Measurements from ENCODE around the gene NEDD8.

Gene NEDD8

GRCh38 chr14:24179961-24180796 is 52.0 kb downstream of the NEDD8 start:
- DNase-seq (ENCODE audit: low spot score) = peak; percentile 82

DNA sequence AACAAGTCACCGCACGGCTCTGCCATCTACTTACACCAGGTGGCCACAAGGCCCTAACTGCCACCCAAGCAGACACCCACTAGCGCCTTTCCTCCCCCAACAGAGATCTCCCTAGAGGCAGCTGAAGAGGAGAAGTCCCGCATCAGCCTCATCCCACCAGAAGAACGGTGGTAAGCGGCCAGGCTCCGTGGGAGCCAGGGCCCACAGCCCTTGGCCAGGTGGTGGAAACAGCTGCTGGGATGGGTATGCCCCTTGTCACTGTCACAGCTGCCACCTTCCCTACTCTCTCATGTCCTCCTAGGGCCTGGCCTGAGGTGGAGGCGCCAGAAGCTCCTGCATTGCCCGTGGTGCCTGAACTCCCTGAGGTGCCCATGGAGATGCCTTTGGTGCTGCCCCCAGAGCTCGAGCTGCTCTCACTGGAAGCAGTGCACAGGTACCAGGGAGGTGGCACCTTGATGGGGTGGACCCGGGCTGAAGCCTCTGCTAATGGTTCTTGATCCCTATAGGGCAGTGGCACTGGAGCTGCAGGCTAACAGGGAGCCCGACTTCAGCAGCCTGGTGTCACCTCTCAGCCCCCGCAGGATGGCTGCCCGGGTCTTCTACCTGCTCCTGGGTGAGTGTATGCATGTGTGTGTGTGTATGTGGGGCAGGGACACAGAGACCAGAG is 52.7 kb downstream of the NEDD8 start:
- no peak for DNase-seq (ENCODE audit: low spot score)

DNA sequence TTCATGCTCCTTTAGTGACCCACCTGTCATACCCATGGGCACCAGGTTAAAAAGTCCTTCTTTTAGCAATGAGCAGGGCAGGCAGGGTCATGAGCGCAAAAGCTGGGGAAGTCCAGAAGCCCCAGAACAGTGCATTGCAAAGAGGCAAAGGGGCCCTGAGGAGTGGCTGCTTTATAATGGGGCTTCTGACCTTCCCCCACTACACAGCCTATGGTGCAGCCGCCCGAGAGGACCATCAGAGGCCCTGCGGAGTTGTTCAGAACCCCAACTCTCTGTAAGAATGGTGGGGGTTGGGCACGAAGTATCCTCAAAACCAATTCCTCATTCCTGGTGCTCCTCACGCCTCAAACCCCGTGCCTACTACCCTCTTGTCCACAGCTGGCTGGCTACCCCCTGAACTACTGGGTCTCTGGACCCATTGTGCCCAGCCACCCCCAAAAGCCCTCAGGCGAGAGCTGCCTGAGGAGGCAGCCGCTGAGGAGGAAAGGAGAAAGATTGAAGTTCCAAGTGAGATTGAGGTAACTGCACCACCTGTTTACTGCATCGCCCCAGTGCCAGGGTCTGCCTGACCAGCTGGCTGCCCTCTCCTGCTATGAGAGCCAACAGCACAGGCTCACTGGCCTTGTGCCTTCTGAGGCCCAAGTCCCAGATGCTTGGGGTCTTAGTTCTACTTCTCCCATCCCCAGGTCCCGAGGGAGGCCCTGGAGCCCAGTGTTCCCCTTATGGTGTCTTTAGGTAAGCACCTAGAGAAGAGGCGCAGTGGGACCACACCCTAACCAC is 53.6 kb downstream of the NEDD8 start:
- DNase-seq (ENCODE audit: low spot score) = no peak

DNA sequence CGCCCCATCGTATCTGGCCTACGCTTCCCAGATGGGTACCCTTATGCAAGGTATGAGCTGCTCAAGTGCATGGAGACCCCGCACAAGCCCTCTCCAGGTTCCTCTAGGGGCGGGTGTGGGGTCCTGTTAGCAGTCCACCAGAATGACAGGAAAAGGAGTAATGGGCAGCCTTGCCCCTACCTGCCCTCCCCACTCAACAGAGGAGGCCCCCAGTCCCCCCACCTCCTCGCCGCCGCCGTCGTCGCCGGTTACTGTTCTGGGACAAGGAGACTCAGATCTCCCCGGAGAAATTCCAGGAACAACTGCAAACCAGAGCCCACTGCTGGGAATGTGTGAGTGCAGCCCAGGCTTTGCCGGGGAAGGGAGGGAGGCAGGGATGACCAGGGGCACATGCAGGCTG is 54.3 kb downstream of the NEDD8 start:
- no peak for DNase-seq (ENCODE audit: low spot score)

GRCh38 chr14:24177041-24177825 is 54.9 kb downstream of the NEDD8 start:
- DNase-seq (ENCODE audit: low spot score) = no peak

- no peak for DNase-seq (ENCODE audit: low spot score)
Observed at GRCh38 chr14:24176599-24176998, 55.6 kb downstream of the NEDD8 start.

GRCh38 chr14:24172871-24173281 is 59.3 kb downstream of the NEDD8 start:
- DNase-seq (ENCODE audit: low spot score) = no peak

DNA sequence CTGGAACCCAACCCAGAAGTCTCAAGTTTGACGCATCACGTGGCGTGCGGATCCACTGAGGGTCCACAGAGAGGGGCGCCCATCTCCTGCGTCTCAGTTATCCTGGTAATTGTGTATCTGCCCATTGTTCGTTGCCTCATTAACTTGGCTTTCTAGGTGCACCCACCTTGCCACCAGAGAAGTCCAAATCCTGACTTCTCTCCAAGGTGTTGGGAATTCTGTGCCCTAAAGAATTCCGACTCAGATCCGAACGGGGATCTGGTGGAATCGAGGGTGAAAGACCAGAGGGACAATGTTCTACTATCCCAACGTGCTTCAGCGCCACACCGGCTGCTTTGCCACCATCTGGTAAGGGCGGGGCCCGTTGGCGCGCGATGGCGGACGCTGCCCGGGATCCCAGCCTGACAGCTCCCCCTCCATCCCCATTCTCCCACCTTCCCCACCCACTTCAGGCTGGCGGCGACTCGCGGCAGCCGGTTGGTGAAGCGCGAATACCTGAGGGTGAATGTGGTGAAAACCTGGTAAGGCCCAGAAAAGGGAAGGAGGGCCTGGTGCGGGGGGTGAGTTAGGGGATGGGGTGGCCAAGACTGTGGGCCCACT is 59.8 kb downstream of the NEDD8 start:
- no peak for DNase-seq (ENCODE audit: low spot score)

DNA sequence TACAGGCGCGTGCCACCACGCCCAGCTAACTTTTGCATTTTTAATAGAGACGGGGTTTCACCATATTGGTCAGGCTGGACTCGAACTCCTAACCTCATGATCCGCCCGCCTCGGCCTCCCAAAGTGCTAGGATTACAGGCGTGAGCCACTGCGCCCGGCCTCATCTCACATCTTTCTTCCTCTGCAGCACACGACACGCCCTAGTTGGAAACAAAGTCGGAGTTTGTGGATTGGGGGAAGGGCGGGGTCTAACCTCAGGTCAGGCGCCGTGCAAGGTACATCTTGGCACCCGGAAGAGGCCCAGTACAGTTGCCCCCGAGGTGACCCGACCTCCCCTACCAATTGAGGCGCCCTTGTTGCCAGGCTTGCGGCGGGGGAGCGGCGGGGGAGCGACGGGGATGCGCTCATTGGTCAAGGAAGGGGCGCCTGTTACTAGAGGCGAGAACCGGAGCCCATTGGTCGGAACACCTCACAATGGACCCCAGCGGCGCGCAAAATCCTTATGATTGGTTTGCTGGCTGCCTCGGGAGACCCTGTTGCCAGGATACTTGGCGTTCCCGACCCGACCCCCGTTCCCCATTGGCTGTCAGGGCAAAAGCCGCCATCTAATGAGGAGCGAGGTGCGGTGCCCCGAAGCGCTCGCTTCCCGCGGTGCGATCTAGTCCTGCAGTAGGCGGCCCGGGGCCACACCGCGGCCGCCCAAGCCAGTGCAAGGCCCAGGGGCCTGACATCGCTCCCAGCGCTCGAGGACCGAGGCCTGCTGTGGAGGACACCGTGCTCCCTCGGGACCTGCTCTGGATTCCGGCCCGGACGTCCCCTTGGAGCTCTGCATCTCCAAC is 60.5 kb downstream of the NEDD8 start, which contains the start of gene REC8:
TSS of gene REC8 (plus strand) at position 659 of the 839 bp plus-strand sequence. CDS start 473 bp downstream, outside the sequence.
- DNase-seq (ENCODE audit: low spot score) = peak; percentile 97

- DNase-seq (ENCODE audit: low spot score) = no peak
Observed at GRCh38 chr14:24167469-24168114, 64.6 kb downstream of the NEDD8 start.
